DMS 273 (cell line): Measurements from ENCODE around the gene GPC3.
A peak's percentile ranks its signal among the peaks of the same experiment; 100 is the strongest.
"Not testable (repeated sequence)": the region's sequence is repeated elsewhere in the genome, so short reads cannot be mapped to it uniquely, and the experiment has no call there.

ENCODE experiments used
- DNase-seq: peaks from one replicate; lab custom pipeline; 2025; ENCODE audit not compliant: unreplicated experiment; lab: John Stamatoyannopoulos, UW

The GPC3 gene

DNA sequence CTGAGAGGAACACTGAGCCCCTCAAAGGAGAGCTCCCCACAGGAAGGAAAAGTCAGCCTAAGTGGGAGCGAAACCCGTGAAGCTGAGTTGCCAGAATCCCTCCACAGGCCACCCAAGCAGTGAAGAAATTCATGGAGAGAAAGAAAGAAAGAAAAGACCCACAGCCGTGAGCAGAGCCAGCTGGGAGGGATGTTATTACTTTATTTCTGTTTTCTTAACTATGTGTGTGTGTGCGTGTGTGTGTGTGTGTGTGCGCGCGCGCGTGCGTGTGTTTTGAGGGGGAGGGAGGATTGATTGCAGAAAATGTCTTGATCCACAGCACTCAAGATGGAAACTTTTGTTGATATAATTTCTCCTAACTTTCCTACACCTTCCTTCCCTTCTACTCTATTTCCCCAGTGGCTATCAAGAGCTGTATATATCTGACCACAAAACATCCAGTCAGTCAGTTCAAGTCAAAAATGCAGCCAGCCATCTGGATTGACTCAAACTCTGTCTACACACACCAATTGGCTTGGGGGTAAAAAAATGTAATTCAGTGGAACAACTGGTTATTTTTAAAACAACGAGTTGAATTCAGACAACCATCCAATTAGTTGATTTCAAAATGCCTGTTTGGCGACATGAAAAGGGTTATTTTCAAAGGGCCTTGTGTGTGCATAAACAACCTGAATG is 13.8 kb upstream of the GPC3 start:
- no peak for DNase-seq

- no peak for DNase-seq
Measured at GRCh38 chrX:133995759-133996158, 10.4 kb upstream of the GPC3 start.

DNA sequence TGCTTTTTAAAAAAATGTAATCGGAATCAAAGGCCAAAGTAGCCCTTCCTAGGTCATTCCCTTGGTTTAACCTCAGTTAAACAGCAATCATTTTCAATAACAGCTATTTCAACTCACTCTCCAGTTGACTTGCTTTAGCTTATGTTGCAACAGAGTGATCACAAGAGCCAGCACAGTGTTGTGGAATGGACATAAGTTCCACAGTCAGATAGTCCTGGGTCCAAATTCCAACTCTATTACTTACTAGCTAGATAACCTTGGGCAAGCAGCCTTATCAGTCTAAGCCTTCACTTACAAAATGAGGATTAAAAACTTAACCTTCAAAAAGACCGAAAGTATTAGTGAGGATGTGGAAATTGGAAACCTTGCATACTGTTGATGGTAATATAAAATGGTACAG is 9.2 kb upstream of the GPC3 start:
- no peak for DNase-seq

DNA sequence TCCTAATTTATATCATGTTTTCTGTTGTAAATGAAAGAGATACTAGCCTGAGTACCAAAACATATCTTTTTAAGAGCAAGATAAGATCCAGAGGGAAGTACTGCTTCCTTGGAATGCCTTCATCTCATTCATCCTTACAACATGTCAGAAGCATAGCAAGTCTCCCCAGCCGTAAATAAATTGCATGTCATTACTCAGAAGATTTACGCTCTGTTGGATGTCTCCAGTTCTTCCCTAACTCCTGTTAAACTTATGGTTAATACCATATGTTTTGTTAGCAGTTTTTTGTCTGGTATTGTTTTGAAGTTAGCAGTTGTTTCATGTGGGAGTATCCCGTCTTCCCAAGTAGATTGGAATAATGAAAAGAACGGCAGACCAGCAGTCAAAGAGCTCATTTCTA is 7.5 kb upstream of the GPC3 start:
- DNase-seq: no peak

DNA sequence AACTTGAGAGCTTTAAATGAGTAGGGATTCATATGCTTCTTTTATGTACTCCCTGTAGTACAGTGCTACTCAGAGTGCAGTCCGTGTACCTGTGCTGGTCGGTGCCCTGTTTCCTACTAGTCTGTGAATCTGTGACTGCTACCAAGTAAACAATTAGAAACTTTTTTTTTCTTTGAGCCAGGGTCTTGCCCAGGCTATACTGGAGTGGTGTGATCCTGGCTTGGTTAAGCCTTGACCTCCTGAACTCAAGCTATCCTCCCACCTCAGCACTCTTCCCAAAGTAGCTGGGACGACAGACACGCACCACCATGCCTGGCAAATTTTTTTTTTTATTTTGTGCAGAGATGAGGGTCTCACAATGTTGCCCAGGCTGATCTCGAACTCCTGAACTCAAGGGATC is 6.4 kb upstream of the GPC3 start:
- no peak for DNase-seq

- DNase-seq: not testable (repeated sequence)
Measured at GRCh38 chrX:133991057-133991456, 5.7 kb upstream of the GPC3 start.

- no peak for DNase-seq
Measured at GRCh38 chrX:133989993-133990392, 4.6 kb upstream of the GPC3 start.

GRCh38 chrX:133989490-133989889 is 4.1 kb upstream of the GPC3 start:
- DNase-seq: no peak

DNA sequence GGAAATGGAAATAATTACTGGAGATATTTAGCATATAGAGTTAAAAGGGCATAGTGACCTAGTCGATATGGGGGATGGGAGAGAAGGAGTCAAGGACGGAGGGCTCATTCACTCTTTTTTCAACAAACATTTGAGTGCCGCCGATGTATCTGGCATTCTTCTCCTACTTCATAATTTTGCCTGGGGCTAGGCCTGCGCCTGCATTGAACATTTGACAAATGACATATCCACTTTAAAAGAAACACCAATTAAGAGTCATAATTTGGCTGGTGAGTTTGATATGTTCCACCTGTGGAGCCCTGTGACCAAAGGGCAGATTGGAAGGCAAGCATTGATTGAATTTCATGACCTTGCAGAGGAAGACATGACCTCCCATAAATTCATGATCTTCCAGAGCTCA is 2.6 kb upstream of the GPC3 start:
- no peak for DNase-seq

GRCh38 chrX:133987188-133987587 is 1.8 kb upstream of the GPC3 start:
- DNase-seq: no peak

DNA sequence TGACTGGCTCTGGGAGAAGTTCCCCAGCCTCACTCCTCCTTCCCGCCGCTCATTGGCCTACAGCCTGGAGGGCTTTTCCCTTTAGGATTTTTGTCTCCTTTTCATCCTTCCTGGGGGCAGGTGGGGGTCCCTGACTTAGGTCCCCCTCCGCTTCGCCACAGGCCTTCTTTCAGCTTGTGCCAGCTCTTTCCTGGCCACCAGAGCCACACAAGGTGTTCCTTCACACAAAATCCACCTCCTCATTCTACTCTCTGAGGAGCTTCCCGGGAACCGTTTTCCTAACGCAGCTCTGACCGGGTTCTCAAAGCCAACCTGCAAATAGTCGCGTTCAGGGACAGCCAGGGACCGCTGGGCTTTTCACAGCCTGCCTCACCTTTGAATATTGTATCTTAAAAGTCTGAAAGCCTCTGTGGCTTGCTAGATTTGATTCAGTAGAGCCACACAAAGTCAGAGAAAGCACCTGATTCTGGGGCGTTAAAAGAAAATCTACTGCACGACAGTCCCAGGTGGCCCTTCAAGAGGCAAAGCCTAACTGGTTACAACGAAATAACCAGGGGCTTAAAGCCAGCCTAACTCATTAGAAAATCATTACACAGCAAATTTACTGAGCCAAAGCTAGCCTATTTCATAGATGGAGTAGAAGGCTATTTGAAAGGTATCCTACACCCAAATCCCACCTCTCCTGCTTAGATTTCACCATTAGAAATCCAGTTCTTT is 731 bp upstream of the GPC3 start:
- peak; percentile 69 for DNase-seq

GRCh38 chrX:133984857-133985163 is 584 bp downstream of the GPC3 start:
- DNase-seq: no peak

DNA sequence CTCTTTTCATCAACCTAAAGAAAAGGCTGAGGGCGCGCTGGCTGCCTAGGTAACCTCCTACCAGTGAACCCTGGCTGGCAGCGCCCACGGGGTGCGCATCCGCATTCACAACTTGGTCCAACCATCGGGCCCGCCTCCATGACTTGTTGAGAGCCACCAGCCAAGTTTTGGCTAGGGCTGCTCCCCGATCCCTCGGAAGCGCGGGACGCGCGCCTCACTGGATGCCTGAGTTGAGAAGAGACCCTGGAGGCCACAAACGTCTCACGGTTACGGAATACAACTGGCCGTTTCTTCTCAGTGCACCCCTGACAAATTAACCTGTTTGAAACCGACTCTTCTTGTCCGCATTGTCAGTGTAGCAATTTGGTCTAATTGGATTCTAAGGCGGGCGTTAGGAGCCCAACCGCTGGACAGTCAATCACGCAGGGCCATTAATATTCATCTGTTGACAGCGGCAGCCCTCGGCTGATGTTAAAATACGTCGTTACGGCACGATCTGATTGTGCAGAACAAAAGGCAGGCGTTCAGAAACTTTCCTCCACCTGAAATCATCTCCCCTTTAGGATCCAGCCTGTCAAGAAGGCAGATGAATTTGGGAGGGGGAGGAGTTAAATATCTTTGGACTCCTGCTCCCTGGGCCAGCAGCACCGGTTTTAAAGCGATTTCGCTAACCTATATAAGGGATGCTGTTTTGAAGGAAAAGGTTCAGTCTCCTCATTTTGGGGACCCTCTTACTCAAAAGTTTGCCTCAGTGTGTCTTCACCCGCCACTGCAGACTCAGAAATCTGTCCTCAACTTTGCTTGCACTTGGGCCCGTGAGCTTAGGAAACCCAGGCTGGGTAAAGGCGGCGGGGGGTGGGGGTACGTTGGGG is 1.2 kb downstream of the GPC3 start:
- DNase-seq: peak; percentile 8

- DNase-seq: no peak
Measured at GRCh38 chrX:133983256-133983973, 2.0 kb downstream of the GPC3 start.

GRCh38 chrX:133981924-133982323 is 3.5 kb downstream of the GPC3 start:
- no peak for DNase-seq

DNA sequence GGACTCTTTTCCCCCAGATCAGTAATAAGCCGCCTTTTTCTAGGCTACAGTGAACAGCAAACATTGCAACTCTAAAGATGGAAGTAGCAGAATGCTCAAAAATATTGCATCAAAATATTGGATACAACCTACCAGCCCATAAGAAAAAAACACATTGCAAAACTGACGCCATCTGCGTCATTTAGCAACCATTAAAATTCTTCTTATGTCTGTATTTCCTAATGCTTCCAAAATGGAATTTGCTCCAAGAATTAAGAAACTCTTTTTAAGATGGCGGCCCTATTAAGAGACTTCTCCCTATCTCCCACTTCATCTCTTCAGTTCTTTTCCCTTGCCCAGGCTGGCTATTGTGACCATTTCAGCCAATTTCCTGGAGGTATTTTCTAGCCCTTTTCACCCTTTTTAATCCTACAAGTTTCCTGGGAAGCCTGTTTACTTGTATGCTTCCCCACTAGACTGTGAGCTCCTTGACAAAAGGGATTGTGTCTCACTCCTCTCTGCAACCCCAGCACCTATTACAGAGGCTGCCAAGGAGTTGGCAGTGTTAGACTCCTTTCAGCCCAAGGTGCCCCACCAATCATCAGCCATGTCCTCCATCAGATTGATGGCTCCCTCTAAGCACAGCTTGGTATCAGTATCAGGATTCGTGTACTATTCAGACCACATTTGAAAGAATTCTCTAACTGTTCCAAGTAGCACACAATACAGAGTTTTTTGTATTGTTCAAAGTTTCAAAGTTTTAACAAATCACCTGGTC is 4.4 kb downstream of the GPC3 start:
- DNase-seq: no peak

- DNase-seq: no peak
Measured at GRCh38 chrX:133980406-133980805, 5.0 kb downstream of the GPC3 start.

- DNase-seq: no peak
Measured at GRCh38 chrX:133979641-133980230, 5.7 kb downstream of the GPC3 start.

- no peak for DNase-seq
Measured at GRCh38 chrX:133973704-133974103, 11.7 kb downstream of the GPC3 start.

DNA sequence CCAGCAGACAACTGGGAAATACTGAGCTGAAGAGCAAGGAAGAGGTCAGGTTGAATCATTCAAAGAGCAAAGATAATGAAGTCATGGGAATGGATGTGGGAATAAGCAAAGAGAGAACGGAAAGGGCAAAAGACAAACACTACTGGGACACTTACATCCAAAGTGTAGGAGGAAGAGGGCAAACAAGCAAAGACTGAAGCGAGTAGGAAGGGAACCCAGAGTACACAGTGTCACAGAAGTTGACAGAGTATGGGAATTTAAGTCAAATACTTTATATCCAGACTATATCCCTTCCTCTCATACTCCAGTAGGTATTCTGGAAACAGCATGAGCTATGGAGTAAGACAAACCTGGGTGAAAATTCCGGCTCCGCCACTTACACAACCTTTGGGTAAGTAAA is 12.5 kb downstream of the GPC3 start:
- DNase-seq: no peak
